ENCODE data around the gene GNA14.
"Not testable (repeated sequence)": the region's sequence is repeated elsewhere in the genome, so short reads cannot be mapped to it uniquely, and the experiment has no call there.

GNA14 gene

DNA sequence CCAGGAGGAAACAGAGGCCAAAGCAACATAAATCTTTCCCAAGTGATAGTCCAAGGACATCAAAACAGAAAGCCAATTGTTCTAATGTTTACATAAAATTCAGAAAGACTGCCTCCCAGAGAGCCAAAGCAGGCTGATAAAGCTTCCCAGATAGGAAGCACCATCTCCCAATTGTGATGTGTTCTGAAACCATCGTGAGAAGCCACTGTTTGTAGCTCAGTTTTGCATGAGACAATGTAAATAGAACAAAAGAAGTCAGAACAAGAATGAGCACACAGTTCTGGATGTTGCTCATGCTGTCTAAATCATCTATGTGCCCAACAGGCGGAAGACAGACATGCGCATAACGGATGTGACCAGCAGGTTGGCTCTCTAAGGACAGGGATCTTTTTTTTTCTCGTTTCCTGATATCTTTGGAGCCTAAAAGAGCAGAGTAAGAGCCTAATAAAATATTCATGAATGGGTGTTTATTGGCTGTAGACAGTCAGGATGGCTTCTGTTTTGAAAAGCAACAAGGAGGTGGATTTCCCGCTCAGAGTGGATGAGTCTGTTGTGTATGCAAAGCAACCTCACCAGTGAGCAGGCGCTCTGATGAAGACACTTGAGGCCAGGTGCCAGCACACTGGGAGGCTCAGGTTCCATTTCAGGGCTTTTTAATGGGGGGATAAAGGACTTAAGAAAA is 113.6 kb downstream of the GNA14 start:
- no peak for DNase-seq

DNA sequence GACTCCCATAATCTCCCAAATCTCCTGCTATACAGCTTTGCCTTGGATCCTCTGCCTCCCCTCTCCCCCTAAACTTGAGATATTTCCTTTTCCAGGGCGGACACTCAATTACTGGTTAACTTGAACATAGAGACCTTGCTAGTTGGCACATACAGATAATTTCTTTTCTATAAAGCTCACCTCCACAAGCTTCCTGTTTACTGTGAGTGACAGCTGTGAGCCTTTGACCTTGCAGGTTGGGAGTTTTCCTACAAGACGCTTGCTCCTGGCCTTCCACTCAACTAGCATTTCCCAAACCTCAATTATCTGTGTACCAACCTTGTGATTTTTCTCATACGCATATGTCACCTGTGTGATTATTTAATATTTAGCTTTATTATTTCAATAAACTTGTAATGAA is 114.5 kb downstream of the GNA14 start:
- no peak for DNase-seq

DNA sequence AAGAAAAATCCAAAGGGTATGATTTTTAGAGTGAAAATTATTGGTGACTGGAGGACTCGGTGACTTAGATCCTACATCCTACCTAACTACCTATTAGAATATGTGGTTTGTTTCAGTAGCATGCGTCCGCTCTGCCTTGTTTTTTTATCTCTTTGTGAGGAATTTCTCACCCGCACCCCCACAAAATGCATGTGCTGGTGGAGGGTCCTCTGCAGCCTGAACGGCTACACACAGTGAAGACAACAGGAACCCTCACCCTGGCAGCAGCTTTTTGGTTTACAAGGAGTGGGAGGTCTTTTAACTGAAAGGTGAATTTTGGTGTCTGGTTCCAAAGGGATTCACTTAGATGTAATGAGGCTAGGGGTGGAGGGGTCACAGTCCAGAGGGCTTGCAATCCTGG is 115.5 kb downstream of the GNA14 start:
- no peak for DNase-seq

DNA sequence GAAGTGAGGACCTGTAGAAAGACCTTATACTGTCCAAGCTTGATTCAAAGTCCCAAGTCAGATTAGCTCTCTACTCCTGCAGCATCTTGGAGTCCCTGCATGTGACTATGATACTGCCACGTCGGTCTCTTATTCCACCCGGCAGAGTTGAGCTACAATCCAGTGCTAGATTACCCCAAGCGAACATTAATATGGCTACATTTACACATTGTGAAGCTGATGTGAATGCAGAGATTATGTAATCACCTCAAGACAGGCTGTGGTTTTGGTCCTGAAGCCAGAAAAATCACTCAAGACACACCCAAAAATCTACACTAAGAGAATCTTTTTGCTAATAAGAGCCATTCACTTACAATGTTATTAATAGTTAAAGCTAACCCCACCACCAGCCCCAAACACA is 116.7 kb downstream of the GNA14 start:
- no peak for DNase-seq

DNA sequence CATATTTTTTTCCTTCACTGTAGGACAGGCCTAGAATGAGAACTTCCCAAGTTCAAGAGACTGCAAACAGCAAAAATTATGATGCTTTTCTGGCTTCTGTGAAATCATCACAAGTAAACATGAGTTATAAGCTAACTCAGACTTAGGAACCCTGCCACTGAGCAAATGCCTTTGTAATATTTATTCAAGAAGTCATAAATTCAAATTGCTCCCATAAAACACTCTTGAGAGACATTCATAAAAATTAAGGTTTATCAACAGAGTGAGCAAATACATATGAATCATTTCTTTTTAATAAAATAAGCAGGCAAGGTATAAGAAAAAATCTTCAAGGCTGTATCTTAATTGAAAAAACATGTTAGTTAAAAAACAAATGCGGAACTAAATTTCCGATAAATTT is 124.2 kb downstream of the GNA14 start:
- peak; percentile 31 for DNase-seq

DNA sequence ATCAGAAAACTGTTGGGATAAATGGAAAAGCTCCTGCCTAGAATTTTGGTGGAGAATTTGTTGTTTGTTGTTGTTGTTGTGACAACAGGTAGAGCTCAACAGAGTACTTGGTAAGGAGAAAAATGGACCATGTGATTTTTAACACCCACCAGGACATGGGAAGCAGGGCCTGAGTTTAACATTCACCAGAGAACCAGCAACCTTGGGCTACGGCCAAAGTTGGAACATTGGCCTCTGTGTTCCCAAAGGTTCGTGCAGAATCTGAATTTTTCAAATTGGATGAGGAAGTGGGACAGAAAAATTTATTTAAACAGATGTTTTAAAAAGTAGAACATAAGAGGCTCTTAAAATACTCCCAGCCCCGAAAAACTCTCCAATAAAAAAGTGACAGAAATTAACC is 127.0 kb downstream of the GNA14 start:
- no peak for DNase-seq

DNA sequence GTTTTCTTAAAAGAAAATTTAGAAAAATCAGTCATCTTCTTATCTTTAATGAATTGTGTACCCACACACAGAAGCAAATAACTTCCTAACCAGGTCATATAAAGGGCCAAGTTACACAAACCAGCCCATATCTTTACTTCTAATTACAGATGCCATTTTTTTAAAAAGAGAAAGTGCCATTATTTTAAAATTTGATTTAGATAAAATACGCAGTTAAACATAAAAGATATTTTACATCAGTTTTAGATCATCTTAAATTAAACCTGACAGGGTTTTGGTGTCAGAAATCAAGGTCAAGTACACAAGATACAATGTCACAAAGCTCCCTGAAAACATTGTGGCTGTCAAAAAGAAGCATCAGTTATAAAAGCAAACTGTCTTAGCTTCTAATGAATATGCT is 129.4 kb downstream of the GNA14 start:
- DNase-seq: no peak

DNA sequence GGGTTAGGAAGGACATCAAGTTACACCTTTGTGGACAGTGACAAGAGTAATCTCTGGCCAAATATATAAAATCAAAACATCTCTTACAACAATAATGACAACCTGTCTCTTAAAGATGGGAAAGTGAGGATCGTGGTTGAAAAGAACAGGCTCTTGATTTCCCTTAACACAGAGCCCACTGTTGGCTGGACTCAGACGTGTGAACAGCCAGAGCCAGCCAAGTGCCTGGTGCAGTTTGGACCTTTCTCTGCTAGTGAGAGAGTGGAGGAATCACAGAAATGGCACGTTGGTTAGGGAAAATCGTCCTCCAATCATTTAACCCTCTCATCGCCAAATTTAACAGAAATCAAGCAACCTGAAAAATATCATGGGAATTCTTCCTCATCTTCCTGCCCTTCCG is 131.3 kb downstream of the GNA14 start:
- DNase-seq: no peak

DNA sequence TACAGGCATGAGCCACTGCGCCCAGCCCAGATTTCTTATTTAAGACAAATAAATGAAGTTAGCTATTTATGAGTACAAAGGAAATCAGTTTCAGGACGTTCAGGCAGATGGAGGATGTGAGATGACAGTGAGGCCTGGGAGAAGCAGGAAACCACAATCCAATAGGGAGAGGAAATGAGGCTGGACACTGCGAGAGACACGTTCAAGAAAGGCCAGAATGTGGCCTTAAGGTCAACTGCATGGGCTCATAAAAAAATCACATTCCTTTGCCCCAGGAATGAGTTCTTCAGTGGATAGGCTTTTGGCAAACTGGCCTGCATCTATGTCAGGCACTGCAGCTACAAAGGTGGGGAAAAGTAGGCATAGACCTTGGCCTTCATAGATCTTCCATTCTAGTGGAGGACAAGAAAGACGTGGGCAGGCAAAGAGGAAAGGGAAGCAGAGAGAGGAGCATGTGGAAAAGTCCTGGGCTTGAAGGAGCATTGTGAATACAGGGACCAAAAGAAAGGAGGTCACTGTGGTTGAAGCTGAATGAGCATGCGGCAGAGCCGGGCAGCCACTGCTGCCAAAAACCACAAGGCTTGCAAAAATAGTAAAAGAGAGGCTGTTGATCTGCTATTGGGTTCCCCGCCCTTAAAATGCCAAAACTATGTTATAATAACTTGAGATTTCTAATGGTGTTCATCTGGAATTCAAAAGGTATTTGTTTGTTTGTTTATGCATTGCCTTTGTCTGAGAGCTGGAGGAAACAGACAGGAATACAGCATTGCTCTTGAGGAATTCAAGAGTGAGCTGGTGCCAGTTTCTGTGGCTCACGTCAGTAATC is 133.0 kb downstream of the GNA14 start:
- peak; percentile 12 for DNase-seq

DNA sequence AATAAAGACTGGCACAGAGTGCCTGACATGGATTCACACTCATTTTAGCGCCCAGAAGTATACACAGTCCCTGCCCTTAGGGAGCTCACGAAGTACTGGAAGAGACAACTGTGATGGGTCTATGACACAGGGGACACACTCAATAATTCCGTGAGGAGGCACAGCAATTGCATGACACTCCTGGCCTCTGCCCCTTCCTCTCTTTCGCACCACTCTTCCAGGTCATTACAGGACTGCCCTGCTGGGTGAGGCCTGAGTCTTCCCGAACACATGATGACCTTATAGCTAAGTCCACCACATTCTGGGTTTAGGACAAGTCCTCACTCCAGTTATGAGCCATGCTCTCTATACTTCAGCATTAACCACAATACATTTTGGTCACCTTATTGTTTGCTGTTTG is 134.7 kb downstream of the GNA14 start:
- no peak for DNase-seq

DNA sequence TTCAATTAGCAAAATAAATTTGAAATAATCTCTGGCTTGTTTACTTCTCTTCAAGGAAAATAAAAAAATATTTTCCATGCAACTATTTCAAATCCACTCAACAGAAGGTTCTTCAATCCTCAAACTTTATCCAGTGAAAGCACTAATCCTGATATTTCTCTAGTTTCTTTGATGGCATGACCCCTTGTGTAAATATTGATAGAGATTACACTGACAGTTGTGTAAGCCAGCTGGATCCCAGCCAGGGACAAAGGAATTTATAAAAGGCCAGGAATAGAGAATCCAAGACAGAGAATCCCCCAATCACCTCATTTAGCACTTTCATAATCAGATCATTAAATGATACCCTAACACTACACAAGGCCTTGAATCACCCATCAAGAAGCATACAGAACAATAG is 135.2 kb downstream of the GNA14 start:
- DNase-seq: peak; percentile 10

DNA sequence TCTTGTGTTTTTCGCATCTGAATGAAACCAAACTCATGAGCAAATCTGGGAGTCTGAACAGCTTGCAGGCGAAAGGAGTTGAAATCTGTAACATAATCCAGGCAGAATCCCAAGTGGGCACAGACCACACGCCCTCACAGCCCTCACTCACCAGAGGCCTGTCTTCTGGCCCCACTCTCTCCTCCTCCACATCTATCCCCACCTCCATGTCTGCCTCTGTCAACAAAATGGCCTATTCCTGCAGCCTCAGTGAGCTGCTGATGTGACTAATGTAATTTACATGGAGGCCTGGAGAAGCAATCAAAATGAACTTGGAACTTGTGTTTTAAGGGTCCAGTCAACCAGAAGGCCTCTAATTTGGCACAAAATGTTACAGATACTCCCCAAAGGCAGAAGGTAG is 136.6 kb downstream of the GNA14 start:
- DNase-seq: no peak

DNA sequence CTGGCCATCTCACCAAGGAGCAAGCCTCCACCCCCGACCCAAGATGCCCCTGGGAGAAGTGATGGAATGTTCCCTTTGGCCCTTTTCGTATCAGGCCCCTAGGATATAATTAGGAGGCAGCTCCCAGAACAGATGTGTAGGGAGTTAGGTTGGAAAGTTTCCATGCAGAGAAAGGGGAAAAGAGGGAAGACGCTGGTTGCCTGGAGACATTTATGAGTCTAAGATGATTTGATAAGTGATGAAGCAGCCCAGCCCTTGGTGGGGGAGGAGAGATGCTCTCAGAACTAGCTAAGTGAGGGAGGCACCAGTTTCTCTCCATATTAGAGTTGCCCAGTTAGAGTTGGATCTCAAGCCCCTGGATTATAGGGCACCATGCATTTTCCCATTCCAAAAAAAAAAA is 137.5 kb downstream of the GNA14 start:
- no peak for DNase-seq

DNA sequence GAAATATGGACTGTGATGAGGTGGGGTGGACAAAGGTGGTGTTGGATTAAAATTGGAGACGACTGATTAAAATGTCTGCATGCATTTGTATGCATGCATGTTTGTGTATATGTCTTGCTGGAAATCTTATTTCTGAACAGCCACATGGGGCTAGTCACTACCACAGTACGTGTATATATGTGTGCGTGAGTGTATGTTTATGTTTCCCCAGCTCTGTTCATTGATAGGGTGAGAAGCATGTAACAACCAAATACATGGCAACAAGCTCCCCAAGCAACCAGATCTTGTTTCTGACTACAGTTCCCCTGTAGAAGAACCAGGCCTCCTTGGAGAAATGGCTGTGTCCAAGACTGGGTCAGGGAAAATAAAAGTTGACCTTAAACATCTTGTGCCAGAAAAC is 139.7 kb downstream of the GNA14 start:
- no peak for DNase-seq

DNA sequence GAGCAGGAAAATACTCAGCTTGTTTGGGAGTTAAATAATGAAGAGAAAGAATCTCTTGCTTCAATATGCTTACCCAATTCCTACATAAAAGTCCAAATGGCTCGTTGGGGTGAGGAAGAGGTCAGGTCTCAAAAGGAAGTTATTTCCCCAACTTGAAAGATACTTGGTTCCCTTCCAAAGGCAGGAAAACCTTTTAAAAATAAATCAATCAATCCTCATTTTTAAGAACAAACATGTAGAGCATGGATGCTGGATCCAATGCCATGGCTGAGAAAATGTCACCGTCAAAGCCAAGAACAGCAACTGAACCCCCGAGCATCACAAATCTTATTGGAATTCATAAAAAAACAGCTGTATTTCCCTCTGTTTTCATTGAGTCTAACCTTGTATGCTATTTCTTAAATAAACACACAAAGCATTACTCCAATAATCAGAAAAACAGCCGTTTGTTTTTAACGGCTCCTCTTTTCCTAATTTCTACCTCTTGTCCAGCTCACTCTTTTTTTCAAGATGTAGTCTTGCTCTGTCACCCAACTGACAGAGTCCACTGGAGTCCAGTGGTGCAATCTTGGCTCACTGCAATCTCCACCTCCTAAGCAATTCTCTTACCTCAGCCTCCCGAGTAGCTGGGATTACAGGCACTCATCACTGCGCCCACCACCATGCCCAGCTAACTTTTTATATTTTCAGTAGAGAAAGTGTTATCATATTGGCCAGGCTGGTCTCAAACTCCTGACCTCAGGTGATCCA is 140.7 kb downstream of the GNA14 start:
- no peak for DNase-seq

DNA sequence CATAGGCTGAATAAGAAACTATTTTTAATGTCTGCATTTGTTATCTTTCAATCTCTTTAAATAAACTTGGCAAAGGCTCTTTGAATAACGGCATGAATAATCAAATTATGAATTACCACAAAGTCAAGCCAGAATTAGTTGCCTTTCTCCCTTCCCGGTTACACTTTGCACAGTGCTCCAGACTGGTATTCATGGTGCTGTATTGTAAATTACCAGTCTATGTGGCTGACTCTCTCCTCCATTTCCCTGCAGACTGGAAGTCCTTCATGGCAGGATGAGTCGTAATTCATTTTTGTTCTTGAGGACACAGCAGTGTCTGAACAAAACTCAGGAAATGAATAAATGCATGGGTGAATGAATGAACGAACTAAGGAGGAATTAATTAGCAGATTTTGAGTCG is 142.9 kb downstream of the GNA14 start:
- DNase-seq: no peak

DNA sequence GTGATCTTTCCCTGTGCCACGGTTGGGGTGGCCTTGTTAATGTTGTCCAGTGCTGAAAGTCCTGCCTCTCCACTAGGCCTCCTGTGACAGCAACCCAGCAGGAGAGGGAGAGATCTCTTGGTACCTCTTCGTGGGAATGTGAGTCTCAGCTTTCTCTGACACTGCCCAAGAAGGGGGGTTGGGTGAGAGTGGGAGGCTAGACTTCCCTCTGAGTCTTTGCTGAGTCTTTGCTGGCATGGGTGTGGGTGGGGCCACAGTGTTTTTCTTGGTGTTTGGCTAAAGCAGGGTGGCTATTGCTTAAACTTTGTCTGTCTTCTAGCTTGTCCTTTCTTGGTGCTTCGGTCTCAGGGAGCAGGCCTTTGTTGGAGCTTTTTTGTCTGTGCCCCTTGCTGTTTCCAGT is 145.6 kb downstream of the GNA14 start:
- no peak for DNase-seq

DNA sequence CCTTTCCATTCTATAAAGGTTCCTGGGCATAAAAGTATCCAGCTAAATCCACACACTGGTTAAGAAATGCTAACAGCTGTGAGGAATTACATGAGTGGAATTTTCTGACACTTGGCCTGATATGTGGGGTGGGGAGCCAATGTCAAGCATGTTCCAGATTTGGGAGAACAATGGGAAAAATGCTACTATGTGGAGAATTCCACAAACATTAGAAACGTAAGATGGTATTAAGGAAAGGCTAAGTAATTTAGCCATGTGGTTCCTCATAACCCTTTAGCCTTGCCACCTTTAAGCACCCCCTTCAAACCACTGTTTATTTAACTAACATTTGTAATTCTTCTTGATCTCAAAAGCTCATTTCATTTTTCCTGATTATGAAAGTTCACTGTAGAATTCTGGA is 149.2 kb downstream of the GNA14 start:
- DNase-seq: peak; percentile 48

DNA sequence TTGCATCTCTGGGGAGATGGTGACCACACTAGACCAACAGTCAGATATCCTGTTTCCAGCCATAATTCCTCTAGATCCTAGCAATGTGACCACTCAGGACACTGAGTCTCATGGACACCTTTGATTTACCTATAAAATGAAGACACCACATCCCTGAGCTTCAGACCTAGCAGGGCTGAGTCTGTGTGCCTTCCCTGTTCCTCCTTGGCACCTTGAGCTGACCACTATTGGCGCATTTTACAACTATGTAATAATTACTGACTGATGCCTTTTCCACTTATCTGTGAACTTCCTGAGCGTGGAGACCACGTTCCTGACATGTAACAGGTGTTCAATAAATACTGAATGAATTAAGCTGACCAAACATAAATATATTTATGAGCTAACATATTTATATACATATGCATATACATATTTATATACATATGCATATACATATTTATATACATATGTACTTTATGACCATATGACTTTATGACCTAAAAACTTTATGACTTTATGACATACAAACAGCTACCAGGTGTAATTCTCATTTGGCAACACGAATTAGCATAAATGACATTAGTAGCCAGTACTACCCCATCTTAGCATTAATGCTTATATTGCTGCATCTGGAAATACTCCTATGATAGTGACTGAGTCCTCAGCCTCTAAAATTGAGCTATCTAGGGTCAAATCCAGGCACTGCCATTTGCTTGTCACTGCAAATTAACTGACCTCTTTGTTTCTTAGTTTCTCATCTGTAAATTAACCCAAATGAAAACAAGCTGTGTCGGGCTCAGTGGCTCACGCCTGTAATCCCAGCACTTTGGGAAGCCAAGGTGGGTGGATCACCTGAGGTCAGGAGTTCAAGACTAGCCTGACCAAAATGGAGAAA is 150.6 kb downstream of the GNA14 start:
- DNase-seq: no peak

DNA sequence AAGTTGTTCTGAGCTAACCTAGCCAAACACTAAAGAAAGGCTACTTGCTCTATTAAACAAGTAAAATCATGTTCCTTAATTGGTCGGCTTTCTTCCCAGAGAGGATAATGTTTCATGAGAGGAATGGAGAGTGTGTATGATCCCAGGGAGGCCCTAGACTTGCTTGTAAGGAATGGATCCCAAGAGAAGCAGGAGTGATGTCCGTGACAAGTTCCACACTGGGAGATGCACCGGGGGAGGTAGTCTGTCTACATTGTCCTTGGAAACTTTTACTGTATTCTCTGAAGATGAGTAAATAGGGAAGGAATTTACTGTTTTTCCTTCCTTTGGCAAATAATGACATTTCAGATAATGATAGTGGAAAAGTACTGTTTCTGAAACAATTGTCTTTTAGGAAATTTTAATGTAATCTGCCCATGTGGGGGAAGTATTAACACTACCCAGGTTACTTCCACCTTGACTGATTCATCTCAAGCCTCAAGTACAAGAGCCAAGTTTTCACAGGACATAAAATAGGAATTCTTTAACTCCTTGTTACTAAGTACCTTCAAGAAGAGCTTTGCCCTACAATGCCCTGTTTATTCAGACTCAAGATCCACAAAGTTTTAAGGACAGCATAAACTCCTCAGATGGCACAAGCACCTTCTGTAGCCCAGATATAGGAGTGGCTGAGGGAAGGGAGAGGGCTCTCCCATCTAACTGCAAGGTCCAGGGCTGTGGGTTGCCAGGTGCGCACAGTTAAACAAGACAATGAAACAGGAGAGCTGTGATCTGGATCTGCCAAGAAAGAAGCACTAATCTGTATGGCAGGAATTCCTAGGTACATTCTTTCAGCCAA is 152.1 kb downstream of the GNA14 start:
- DNase-seq: peak; percentile 72

DNA sequence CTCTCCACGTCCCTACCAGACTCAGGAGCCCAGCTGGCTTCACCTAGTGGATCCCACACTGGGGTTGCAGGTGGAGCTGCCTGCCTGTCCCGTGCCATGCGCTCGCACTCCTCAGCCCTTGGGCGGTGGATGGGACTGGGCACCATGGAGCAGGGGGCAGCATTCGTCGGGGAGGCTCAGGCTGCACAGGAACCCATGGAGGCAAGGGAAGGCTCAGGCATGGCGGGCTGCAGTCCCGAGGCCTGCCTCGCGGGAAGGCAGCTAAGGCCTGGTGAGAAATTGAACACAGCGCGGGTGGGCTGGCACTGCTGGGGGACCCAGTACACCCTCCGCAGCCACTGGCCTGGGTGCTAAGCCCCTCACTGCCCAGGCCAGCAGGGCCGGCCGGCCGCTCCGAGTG is 157.8 kb downstream of the GNA14 start:
- not testable (repeated sequence) for DNase-seq
